HepG2 (cell line): ENCODE measurements around the gene MIF4GD. TPM values are rescaled to one million over a fixed set of nuclear protein-coding genes. Genes with fewer than 3 reads are reported as not detected.

Source experiments
- ATAC-seq: fragments of 200-7000 bp; cut with Tn5 transposase; 3 replicates; pipeline ENCODE4 v1.9.1; 2020; ENCODE audit warnings: mild to moderate bottlenecking, moderate library complexity
- BruUV-seq: library from RNA; stranded (reverse); fragments of 400-500 nt; replicated peaks from 2 replicates; lab custom pipeline; 2021; lab: Mats Ljungman, UMichigan
- CTCF ChIA-PET: fragments of 300-600 bp; formaldehyde crosslinking; extraction: SDS; loops from one replicate; lab custom pipeline; 2021; ENCODE audit warnings: low total read pairs, inconsistent platforms, low intra/inter-chr PET ratio; lab: Yijun Ruan, JAX
- POLR2A ChIA-PET: fragments of 350-600 bp; sonication (Branson Sonifier 250); formaldehyde crosslinking; loops from one replicate; lab custom pipeline; 2020; ENCODE audit warnings: antibody characterized with exemption, inconsistent platforms; lab: Yijun Ruan, JAX
- DNase-seq: peaks from one replicate; pipeline ENCODE4 v3.0.0-alpha.2; 2015; ENCODE audit warnings: low spot score
- FAIRE-seq: peaks from 3 replicates; lab custom pipeline; 2011; peaks lifted over from hg19 to GRCh38; lab: Jason Lieb, UNC
- H2AFZ ChIP-seq: one replicate; pipeline ENCODE4 v1.6.1; 2011; ENCODE audit warnings: low read length, inconsistent platforms
- H3K27ac ChIP-seq: fragments of 300-600 bp; 3 replicates; pipeline ENCODE4 v1.8.0; 2011; ENCODE audit warnings: mixed run types, mild to moderate bottlenecking, mixed read lengths, low read length, inconsistent platforms; ENCODE audit not compliant: insufficient read depth; ENCODE audit errors: extremely low read length
- H3K27me3 ChIP-seq, 2 experiments: fragments of 200-600 bp in 1 of 2; 2 replicates in 1 of 2; 3 replicates in 1 of 2; pipeline versions ENCODE4 v1.6.0 to v1.8.0; 2011; ENCODE audit warnings: low read length in 2 of 2, mild to moderate bottlenecking in 2 of 2, moderate library complexity in 2 of 2, inconsistent platforms in 1 of 2; ENCODE audit not compliant: insufficient read depth in 2 of 2, control insufficient read depth in 1 of 2
- H3K36me3 ChIP-seq, 2 experiments: fragments of 200-600 bp in 1 of 2; replicated peaks in 1 of 2; 2 replicates in 1 of 2; 3 replicates in 1 of 2; pipeline versions ENCODE4 v1.5.1 to v1.8.0; 2011; ENCODE audit warnings: low read length in 2 of 2, inconsistent platforms in 1 of 2; ENCODE audit not compliant: insufficient read depth in 2 of 2, control insufficient read depth in 1 of 2
- H3K4me1 ChIP-seq: 2 replicates; pipeline ENCODE4 v1.5.1; 2012; ENCODE audit warnings: low read length, inconsistent platforms; ENCODE audit not compliant: insufficient read depth
- H3K4me2 ChIP-seq: 2 replicates; pipeline ENCODE4 v1.6.0; 2011; ENCODE audit warnings: low read depth, low read length, inconsistent platforms
- H3K4me3 ChIP-seq, 3 experiments: fragments of 200-600 bp in 1 of 3; sonication (generic), shearing (Covaris generic) in 1 of 3; replicated peaks in 1 of 3; 2 replicates each; pipeline ENCODE4 v1.5.1; 2011 to 2016; ENCODE audit warnings: low read length in 3 of 3, inconsistent platforms in 2 of 3, low read depth in 2 of 3, mild to moderate bottlenecking in 2 of 3, control low read depth in 1 of 3, mixed read lengths in 1 of 3; ENCODE audit not compliant: insufficient read depth in 1 of 3
- H3K79me2 ChIP-seq: one replicate; pipeline ENCODE4 v1.6.1; 2011; ENCODE audit warnings: low read length, inconsistent platforms; ENCODE audit not compliant: insufficient read depth
- H3K9ac ChIP-seq: 2 replicates; pipeline ENCODE4 v1.6.0; 2011; ENCODE audit warnings: mild to moderate bottlenecking, low read depth, low read length, inconsistent platforms; ENCODE audit not compliant: insufficient read depth
- H3K9me3 ChIP-seq: 2 replicates; pipeline ENCODE4 v1.5.1; 2012; ENCODE audit warnings: mild to moderate bottlenecking, low read length
- H4K20me1 ChIP-seq: 2 replicates; pipeline ENCODE4 v1.6.0; 2011; ENCODE audit warnings: inconsistent platforms, mild to moderate bottlenecking, low read length, moderate library complexity; ENCODE audit not compliant: insufficient read depth
- HES4 ChIP-seq: sonication (generic); formaldehyde crosslinking; IDR thresholded peaks from 2 replicates; pipeline ENCODE4 v1.9.0; 2021; ENCODE audit warnings: mild to moderate bottlenecking, missing genetic modification reagents, borderline replicate concordance
- SMC3 ChIP-seq: IDR thresholded peaks from 2 replicates; pipeline ENCODE4 v1.6.1; 2011; ENCODE audit warnings: low read length, improper control_type of control experiment
- STAT5B ChIP-seq: sonication (generic); formaldehyde crosslinking; IDR thresholded peaks from 2 replicates; pipeline ENCODE4 v1.4.0; 2020; ENCODE audit warnings: missing genetic modification reagents
- WGBS: methylation state at CpG from one replicate; pipeline ENCODE4 v1.1.6; 2017; ENCODE audit warnings: low lambda C conversion rate; 5-methylcytosine and 5-hydroxymethylcytosine counted together
- in situ Hi-C: cut with HindIII; loops from 2 replicates; pipeline ENCODE4 v1.10.0; 2017; ENCODE audit warnings: low pct_unique_long_range_greater_than_20kb; ENCODE audit not compliant: extremely low pct_ligation_motif_present
- intact Hi-C: fragments of 100-400 bp; cut with micrococcal nuclease; formaldehyde crosslinking; loops from one replicate; pipeline ENCODE4 v1.10.0; 2022; ENCODE audit not compliant: unreplicated experiment
- polyA plus RNA-seq, 8 experiments: library from polyadenylated mRNA; depleted of rRNA in 3 of 8; stranded (reverse) in 7 of 8; unstranded in 1 of 8; fragments of >200 nt; fragmentation: Illumina TruSeq in 4 of 8; extraction: Trizol in 4 of 8; gene quantifications; 2 replicates each; pipeline versions ENCODE4 v1.2.1 to v1.2.3, GENCODE V29; 2011 to 2016; ENCODE audit warnings: low read depth in 4 of 8, missing spikeins in 1 of 8, mixed read lengths in 1 of 8; ENCODE audit not compliant: insufficient read depth in 1 of 8
- total RNA-seq, 5 experiments: library from RNA; depleted of rRNA; stranded (reverse); fragments of >200 nt; fragmentation: Illumina TruSeq; extraction: Trizol; gene quantifications; 2 replicates each; pipeline ENCODE4 v1.2.3, GENCODE V29; 2016; ENCODE audit warnings: low read depth in 1 of 5
- TF ChIP-seq, protein P1 (sequence below): sonication (generic); formaldehyde crosslinking; IDR thresholded peaks from 2 replicates; pipeline ENCODE4 v1.9.0; 2021; ENCODE audit warnings: mild to moderate bottlenecking, missing genetic modification reagents

MIF4GD gene
- total and polyA plus RNA-seq, 2 of the 13 experiments (the other 11 are each of a cell fraction or from before 2014, with no cell fraction given) = 14.0 to 28.0 TPM

DNA sequence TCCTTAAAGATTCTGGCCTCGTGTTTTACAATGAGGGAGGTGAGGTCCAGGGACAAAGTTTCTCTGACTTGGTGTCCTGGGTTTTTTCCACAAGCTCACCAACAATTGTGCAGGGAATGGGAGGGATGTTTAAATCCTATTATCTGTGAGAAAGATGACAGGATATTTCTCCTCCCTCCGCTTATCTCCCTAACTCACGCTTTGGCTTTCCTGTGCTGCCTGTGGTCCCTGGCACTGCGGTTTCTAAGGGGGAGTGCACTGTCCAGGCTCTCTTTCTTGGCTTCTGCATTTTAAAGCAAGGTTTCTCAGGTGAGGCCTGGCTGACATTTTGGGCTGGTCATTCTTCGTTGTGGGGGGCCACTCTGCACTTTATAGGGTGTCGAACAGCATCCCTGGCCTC is 26.0 kb downstream of the MIF4GD start:
- intact Hi-C loops (no loop called here), in situ Hi-C loops (no loop called here)
- POLR2A ChIA-PET = no interaction called here
- BruUV-seq = no TSS peak
- Histone ChIP-seq H3K79me2 (peaks cover 11% of the 10 kb centered on the region), H3K27ac (no peak overlapping the region), H2AFZ (no peak overlapping the region), H3K4me3 (no peak overlapping the region), H3K36me3 (peaks cover 65 to 79% of the 10 kb centered on the region in 2 experiments), H3K9me3 (no peaks in the 10 kb centered on the region), H3K9ac (no peak overlapping the region), H4K20me1 (no peaks in the 10 kb centered on the region), H3K4me2 (no peak overlapping the region), H3K27me3 (no peaks in the 10 kb centered on the region), H3K4me1 (0 out of 2 replicates have a peak, but pooled peaks cover under 1% of the 10 kb centered on the region)
- DNase-seq (no peak), FAIRE-seq (no peak), ATAC-seq (no peak)
- CTCF ChIA-PET = no interaction called here
- 95% methylated on average over 6 of the region's 6 CpGs for WGBS
- no peak for TF ChIP-seq STAT5B (CRISPR knock-in tag)
- TF ChIP-seq HES4 = no peak
- TF ChIP-seq, protein P1, sequence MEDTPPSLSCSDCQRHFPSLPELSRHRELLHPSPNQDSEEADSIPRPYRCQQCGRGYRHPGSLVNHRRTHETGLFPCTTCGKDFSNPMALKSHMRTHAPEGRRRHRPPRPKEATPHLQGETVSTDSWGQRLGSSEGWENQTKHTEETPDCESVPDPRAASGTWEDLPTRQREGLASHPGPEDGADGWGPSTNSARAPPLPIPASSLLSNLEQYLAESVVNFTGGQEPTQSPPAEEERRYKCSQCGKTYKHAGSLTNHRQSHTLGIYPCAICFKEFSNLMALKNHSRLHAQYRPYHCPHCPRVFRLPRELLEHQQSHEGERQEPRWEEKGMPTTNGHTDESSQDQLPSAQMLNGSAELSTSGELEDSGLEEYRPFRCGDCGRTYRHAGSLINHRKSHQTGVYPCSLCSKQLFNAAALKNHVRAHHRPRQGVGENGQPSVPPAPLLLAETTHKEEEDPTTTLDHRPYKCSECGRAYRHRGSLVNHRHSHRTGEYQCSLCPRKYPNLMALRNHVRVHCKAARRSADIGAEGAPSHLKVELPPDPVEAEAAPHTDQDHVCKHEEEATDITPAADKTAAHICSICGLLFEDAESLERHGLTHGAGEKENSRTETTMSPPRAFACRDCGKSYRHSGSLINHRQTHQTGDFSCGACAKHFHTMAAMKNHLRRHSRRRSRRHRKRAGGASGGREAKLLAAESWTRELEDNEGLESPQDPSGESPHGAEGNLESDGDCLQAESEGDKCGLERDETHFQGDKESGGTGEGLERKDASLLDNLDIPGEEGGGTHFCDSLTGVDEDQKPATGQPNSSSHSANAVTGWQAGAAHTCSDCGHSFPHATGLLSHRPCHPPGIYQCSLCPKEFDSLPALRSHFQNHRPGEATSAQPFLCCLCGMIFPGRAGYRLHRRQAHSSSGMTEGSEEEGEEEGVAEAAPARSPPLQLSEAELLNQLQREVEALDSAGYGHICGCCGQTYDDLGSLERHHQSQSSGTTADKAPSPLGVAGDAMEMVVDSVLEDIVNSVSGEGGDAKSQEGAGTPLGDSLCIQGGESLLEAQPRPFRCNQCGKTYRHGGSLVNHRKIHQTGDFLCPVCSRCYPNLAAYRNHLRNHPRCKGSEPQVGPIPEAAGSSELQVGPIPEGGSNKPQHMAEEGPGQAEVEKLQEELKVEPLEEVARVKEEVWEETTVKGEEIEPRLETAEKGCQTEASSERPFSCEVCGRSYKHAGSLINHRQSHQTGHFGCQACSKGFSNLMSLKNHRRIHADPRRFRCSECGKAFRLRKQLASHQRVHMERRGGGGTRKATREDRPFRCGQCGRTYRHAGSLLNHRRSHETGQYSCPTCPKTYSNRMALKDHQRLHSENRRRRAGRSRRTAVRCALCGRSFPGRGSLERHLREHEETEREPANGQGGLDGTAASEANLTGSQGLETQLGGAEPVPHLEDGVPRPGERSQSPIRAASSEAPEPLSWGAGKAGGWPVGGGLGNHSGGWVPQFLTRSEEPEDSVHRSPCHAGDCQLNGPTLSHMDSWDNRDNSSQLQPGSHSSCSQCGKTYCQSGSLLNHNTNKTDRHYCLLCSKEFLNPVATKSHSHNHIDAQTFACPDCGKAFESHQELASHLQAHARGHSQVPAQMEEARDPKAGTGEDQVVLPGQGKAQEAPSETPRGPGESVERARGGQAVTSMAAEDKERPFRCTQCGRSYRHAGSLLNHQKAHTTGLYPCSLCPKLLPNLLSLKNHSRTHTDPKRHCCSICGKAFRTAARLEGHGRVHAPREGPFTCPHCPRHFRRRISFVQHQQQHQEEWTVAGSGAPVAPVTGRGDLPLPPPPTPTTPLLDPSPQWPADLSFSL (CRISPR knock-in tag) = no peak
- no peak for TF ChIP-seq SMC3
